Loucy (cell line): Measurements from ENCODE around the gene SFTA2.

ENCODE experiments used
- CTCF ChIP-seq: fragments of 200-600 bp; sonication (generic); conservative IDR thresholded peaks from 2 replicates; pipeline ENCODE4 v1.5.1; 2014; ENCODE audit warnings: mild to moderate bottlenecking, antibody characterized with exemption, low read length
- EZH2phosphoT487 ChIP-seq: fragments of 200-600 bp; IDR thresholded peaks from 2 replicates; pipeline ENCODE4 v1.6.1; 2018; ENCODE audit warnings: antibody characterized with exemption, mild to moderate bottlenecking, moderate library complexity, borderline replicate concordance

- no peak for TF ChIP-seq CTCF
- TF ChIP-seq EZH2phosphoT487: no peak
Measured at GRCh38 chr6:30945281-30945680, 13.3 kb upstream of the SFTA2 start.
